PC-3 (cell line): ENCODE results near the gene CLDN12. TPM values are rescaled to one million over a fixed set of nuclear protein-coding genes. Genes with fewer than 3 reads are reported as not detected.
"Not testable (repeated sequence)": the region's sequence is repeated elsewhere in the genome, so short reads cannot be mapped to it uniquely, and the experiment has no call there.

Source experiments
- ATAC-seq: fragments of 200-7000 bp; cut with Tn5 transposase; 2 replicates; pipeline ENCODE4 v1.9.1; 2020; ENCODE audit warnings: mild to moderate bottlenecking, moderate library complexity
- BruUV-seq: library from RNA; stranded (reverse); fragments of 400-500 nt; replicated peaks from 2 replicates; lab custom pipeline; 2021; lab: Mats Ljungman, UMichigan
- CTCF ChIA-PET: fragments of 300-600 bp; sonication (Branson Sonifier 250); formaldehyde crosslinking; loops from one replicate; lab custom pipeline; 2022; ENCODE audit warnings: antibody characterized with exemption; lab: Charles Lee
- POLR2A ChIA-PET: fragments of 300-600 bp; sonication (Branson Sonifier 250); formaldehyde crosslinking; loops from one replicate; lab custom pipeline; 2022; ENCODE audit warnings: antibody characterized with exemption; ENCODE audit not compliant: unreplicated experiment; lab: Charles Lee
- DNase-seq: peaks from one replicate; pipeline ENCODE4 v3.0.0-alpha.2; 2015
- H2AFZ ChIP-seq: fragments of 300-600 bp; sonication (generic); 2 replicates; pipeline ENCODE4 v1.6.0; 2016; ENCODE audit warnings: antibody characterized with exemption, low read length
- H3F3A ChIP-seq: fragments of 300-600 bp; sonication (generic); one replicate; pipeline ENCODE4 v1.6.0; 2017; ENCODE audit warnings: antibody characterized with exemption, low read length, control low read depth, mild to moderate bottlenecking; ENCODE audit not compliant: unreplicated experiment
- H3K27ac ChIP-seq: fragments of 300-600 bp; sonication (generic); 2 replicates; pipeline ENCODE4 v1.5.1; 2016; ENCODE audit warnings: mild to moderate bottlenecking, low read length
- H3K27me3 ChIP-seq: fragments of 300-600 bp; sonication (generic); 2 replicates; pipeline ENCODE4 v1.6.1; 2016; ENCODE audit warnings: low read length, mixed read lengths
- H3K36me3 ChIP-seq: fragments of 300-600 bp; sonication (generic); 2 replicates; pipeline ENCODE4 v1.6.1; 2016; ENCODE audit warnings: low read depth, mixed run types, low read length, mixed read lengths
- H3K4me1 ChIP-seq: fragments of 300-600 bp; sonication (generic); 2 replicates; pipeline ENCODE4 v1.5.1; 2016; ENCODE audit warnings: low read length; ENCODE audit not compliant: insufficient read depth
- H3K4me2 ChIP-seq: fragments of 300-600 bp; sonication (generic); 2 replicates; pipeline ENCODE4 v1.6.0; 2016; ENCODE audit warnings: low read length
- H3K4me3 ChIP-seq: fragments of 300-600 bp; sonication (generic); 2 replicates; pipeline ENCODE4 v1.5.1; 2016; ENCODE audit warnings: mild to moderate bottlenecking, low read length, mixed read lengths
- H3K79me2 ChIP-seq: fragments of 300-600 bp; sonication (generic); 2 replicates; pipeline ENCODE4 v1.6.1; 2017; ENCODE audit warnings: low read length, mixed read lengths
- H3K9ac ChIP-seq: fragments of 300-600 bp; sonication (generic); 2 replicates; pipeline ENCODE4 v1.6.0; 2016; ENCODE audit warnings: mild to moderate bottlenecking, low read length
- H3K9me2 ChIP-seq: fragments of 300-600 bp; sonication (generic); replicated peaks from 2 replicates; pipeline ENCODE4 v1.6.1; 2016; ENCODE audit warnings: mixed run types, low read length, mixed read lengths
- H3K9me3 ChIP-seq: fragments of 300-600 bp; sonication (generic); 2 replicates; pipeline ENCODE4 v1.6.1; 2016; ENCODE audit warnings: low read length, mixed read lengths
- H4K20me1 ChIP-seq: fragments of 300-600 bp; sonication (generic); 2 replicates; pipeline ENCODE4 v1.6.1; 2016; ENCODE audit warnings: low read length, mixed read lengths
- EZH2 ChIP-seq: fragments of 300-600 bp; sonication (generic); IDR thresholded peaks from one replicate; pipeline ENCODE4 v1.6.1; 2017; ENCODE audit warnings: antibody characterized with exemption, mild to moderate bottlenecking, low read length; ENCODE audit not compliant: unreplicated experiment
- EZH2phosphoT487 ChIP-seq: fragments of 300-600 bp; sonication (generic); IDR thresholded peaks from 2 replicates; pipeline ENCODE4 v1.6.1; 2018; ENCODE audit warnings: mild to moderate bottlenecking, antibody characterized with exemption, low read length, borderline replicate concordance
- intact Hi-C: fragments of 100-400 bp; cut with micrococcal nuclease; formaldehyde crosslinking; loops from 2 replicates; pipeline ENCODE4 v1.9.0; 2023
- total RNA-seq: library from RNA; depleted of rRNA; stranded (reverse); fragments of >200 nt; gene quantifications from 2 replicates; pipeline ENCODE4 v1.2.3, GENCODE V29; 2014; rRNA removed
- TF ChIP-seq, protein P1 (sequence below): fragments of 300-600 bp; sonication (generic); conservative IDR thresholded peaks from 2 replicates; pipeline ENCODE4 v1.5.1; 2017; ENCODE audit warnings: antibody characterized with exemption, low read depth, mild to moderate bottlenecking, low read length

Gene CLDN12
- total RNA-seq, 1 experiment from 2014 or later, result 14.7 TPM

DNA sequence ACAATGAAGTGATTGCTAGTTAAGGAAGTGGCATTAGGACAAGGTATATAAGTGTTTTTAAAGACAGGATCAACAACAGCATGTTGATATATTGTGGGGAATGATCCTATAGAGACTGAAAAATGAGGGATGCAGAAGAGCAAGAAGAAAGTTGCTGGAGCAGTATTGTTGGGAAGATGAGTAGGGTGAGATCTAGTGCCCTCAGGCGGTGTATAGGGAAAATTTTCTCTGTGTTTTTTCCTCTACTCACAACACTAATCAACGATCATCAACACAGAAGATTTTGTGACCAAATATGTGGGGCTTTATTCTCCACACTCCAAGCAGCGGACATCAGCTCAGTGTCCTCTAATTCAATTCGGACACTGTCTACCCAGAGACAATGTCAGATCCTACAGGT lies 56.6 kb downstream of the CLDN12 start:
- no peaks in the 10 kb centered on the region for H4K20me1 ChIP-seq
- no peaks in the 10 kb centered on the region for H3K27me3 ChIP-seq
- no peak overlapping the region for H3K9ac ChIP-seq
- H3K9me2 ChIP-seq, result no peaks in the 10 kb centered on the region
- H3K9me3 ChIP-seq, result no peaks in the 10 kb centered on the region
- no peak overlapping the region for H3K27ac ChIP-seq
- no peak for ATAC-seq
- ChIA-PET POLR2A (no interaction called here), CTCF (no interaction called here)
- TF ChIP-seq, protein P1, sequence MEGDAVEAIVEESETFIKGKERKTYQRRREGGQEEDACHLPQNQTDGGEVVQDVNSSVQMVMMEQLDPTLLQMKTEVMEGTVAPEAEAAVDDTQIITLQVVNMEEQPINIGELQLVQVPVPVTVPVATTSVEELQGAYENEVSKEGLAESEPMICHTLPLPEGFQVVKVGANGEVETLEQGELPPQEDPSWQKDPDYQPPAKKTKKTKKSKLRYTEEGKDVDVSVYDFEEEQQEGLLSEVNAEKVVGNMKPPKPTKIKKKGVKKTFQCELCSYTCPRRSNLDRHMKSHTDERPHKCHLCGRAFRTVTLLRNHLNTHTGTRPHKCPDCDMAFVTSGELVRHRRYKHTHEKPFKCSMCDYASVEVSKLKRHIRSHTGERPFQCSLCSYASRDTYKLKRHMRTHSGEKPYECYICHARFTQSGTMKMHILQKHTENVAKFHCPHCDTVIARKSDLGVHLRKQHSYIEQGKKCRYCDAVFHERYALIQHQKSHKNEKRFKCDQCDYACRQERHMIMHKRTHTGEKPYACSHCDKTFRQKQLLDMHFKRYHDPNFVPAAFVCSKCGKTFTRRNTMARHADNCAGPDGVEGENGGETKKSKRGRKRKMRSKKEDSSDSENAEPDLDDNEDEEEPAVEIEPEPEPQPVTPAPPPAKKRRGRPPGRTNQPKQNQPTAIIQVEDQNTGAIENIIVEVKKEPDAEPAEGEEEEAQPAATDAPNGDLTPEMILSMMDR, result peak; percentile 44
- TF ChIP-seq EZH2 (no peak), EZH2phosphoT487 (no peak)
- H3K4me3 ChIP-seq, result no peak overlapping the region
- H3K4me1 ChIP-seq, result no peaks in the 10 kb centered on the region
- DNase-seq, result peak; percentile 25
- no TSS peak for BruUV-seq
- H3F3A ChIP-seq, result no peaks in the 10 kb centered on the region
- no peaks in the 10 kb centered on the region for H3K36me3 ChIP-seq
- no peaks in the 10 kb centered on the region for H3K79me2 ChIP-seq
- intact Hi-C loops, result loop anchor here (5.0 to 10.0 kb wide), 3 partner anchors 57 to 285 kb away; partner anchors contain the start of gene CDK14
- H2AFZ ChIP-seq, result no peak overlapping the region
- H3K4me2 ChIP-seq, result no peak overlapping the region

DNA sequence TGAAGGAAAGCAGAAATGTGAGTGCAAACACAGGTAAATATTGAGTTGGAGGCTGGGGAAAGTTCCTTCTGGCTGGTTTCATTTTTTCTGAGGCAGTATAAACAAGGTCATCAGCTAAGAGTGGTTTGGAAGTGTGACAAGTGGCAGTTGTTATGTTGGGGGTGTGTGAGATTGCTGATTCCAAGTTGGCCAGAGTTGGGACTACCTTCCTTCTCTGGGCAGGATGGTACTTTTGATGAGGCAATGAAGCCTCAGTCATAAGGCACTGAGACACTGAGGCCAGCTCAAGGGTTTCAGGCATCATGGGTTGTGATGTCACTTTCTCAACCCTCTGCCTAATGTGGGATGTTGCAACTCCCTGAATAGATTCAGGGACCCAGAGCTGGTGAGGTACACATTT lies 58.0 kb downstream of the CLDN12 start:
- H3F3A ChIP-seq, result no peaks in the 10 kb centered on the region
- intact Hi-C loops, result no loop called here
- H3K27me3 ChIP-seq, result no peaks in the 10 kb centered on the region
- no peak for ATAC-seq
- no peaks in the 10 kb centered on the region for H3K9me3 ChIP-seq
- H3K4me3 ChIP-seq, result no peak overlapping the region
- H3K27ac ChIP-seq, result no peak overlapping the region
- no peak overlapping the region for H3K9ac ChIP-seq
- no peak overlapping the region for H3K4me2 ChIP-seq
- no peaks in the 10 kb centered on the region for H3K4me1 ChIP-seq
- H3K9me2 ChIP-seq, result no peaks in the 10 kb centered on the region
- H3K79me2 ChIP-seq, result no peaks in the 10 kb centered on the region
- ChIA-PET CTCF (interaction anchor here (0.6 kb wide), 1 partner anchor 136 kb away, joined by 3 read pairs; no protein-coding TSS in a partner anchor), POLR2A (no interaction called here)
- TF ChIP-seq EZH2 (no peak), EZH2phosphoT487 (no peak)
- TF ChIP-seq, protein P1, result no peak
- no peaks in the 10 kb centered on the region for H3K36me3 ChIP-seq
- no peaks in the 10 kb centered on the region for H4K20me1 ChIP-seq
- H2AFZ ChIP-seq, result no peak overlapping the region
- no TSS peak for BruUV-seq
- DNase-seq, result no peak

DNA sequence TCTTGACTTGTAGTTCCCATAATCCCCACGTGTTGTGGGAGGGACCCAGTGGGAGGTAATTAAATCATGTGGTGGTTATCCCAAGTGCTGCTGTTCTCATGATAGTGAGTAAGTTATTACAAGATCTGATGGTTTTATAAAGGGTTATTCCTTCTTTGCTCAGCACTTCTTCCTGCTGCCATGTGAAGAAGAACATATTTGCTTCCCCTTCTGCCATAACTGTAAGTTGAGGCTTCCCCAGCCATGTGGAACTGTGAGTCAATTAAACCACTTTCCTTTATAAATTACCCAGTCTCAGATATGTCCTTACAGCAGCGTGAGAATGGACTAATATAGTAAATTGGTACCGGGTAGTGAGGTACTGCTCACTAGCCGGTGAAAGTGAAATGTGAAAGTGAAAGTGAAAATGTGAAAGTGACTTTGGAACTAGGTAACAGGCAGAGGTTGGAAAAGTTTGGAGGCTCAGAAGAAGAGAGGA lies 59.9 kb downstream of the CLDN12 start:
- H2AFZ ChIP-seq, H3K79me2 ChIP-seq, H3K4me2 ChIP-seq, H3K4me3 ChIP-seq, H3F3A ChIP-seq, BruUV-seq, H3K27ac ChIP-seq, H3K27me3 ChIP-seq, H3K9me2 ChIP-seq, H4K20me1 ChIP-seq, ATAC-seq, CTCF ChIA-PET, H3K36me3 ChIP-seq, POLR2A ChIA-PET, H3K9ac ChIP-seq, intact Hi-C loops, H3K4me1 ChIP-seq, DNase-seq, H3K9me3 ChIP-seq: not testable (repeated sequence)

Other genes starting within 250 kb of the CLDN12 start
- 15.7 and 21.2 TPM in 2 replicates for gene STEAP1, start 249.0 kb upstream of the CLDN12 start, total RNA-seq
- gene STEAP2, start 191.7 kb upstream of the CLDN12 start, total RNA-seq, result 4.7 and 7.0 TPM in 2 replicates
- gene CFAP69, start 158.3 kb upstream of the CLDN12 start, total RNA-seq, result 3.1 and 6.6 TPM in 2 replicates
- gene FAM237B, start 82.2 kb upstream of the CLDN12 start, total RNA-seq, result not detected in 2 replicates
- 13.0 and 23.5 TPM in 2 replicates for gene GTPBP10, start 56.7 kb upstream of the CLDN12 start, total RNA-seq
- gene PTTG1IP2, start 66.2 kb downstream of the CLDN12 start, total RNA-seq, result not detected in 2 replicates
- gene CDK14, start 192.9 kb downstream of the CLDN12 start, total RNA-seq, result 6.6 and 8.2 TPM in 2 replicates